Fibroblast of lung (primary cell): ENCODE data around the gene KCMF1. TPM values are rescaled to one million over a fixed set of nuclear protein-coding genes. Genes with fewer than 3 reads are reported as not detected.

Source experiments
- DNase-seq, 2 donors: peaks; one replicate each; pipeline versions ENCODE4 v3.0.0 to v3.0.0-alpha.2; 2010; ENCODE audit warnings: low read depth in 2 of 2
- H2AFZ ChIP-seq: 2 replicates; pipeline ENCODE4 v1.5.1; 2012; ENCODE audit warnings: low read length, control low read depth, inconsistent platforms
- H3K27ac ChIP-seq: 2 replicates; pipeline ENCODE4 v1.5.1; 2011; ENCODE audit warnings: low read length, control low read depth; ENCODE audit not compliant: insufficient read depth
- H3K27me3 ChIP-seq: 2 replicates; pipeline ENCODE4 v1.5.1; 2011; ENCODE audit warnings: mild to moderate bottlenecking, low read length; ENCODE audit not compliant: control insufficient read depth, insufficient read depth
- H3K36me3 ChIP-seq: 2 replicates; pipeline ENCODE4 v1.5.1; 2011; ENCODE audit warnings: low read length; ENCODE audit not compliant: control insufficient read depth, insufficient read depth
- H3K4me1 ChIP-seq: 2 replicates; pipeline ENCODE4 v1.5.1; 2011; ENCODE audit warnings: low read length; ENCODE audit not compliant: control insufficient read depth, insufficient read depth; ENCODE audit errors: extremely low read depth
- H3K4me2 ChIP-seq: 2 replicates; pipeline ENCODE4 v1.5.1; 2011; ENCODE audit warnings: low read length, control low read depth; ENCODE audit not compliant: insufficient read depth; ENCODE audit errors: extremely low read depth
- H3K4me3 ChIP-seq, 4 experiments: fragments of 200-600 bp in 1 of 4; sonication (generic) in 1 of 4; replicated peaks in 1 of 4; 2 replicates each; pipeline ENCODE4 v1.5.1; 2011 to 2016; ENCODE audit warnings: low read length in 4 of 4, low read depth in 3 of 4, mild to moderate bottlenecking in 3 of 4, control low read depth in 2 of 4, inconsistent platforms in 1 of 4, mixed read lengths in 1 of 4; ENCODE audit not compliant: insufficient read depth in 1 of 4; ENCODE audit errors: control extremely low read depth in 1 of 4
- H3K79me2 ChIP-seq: 2 replicates; pipeline ENCODE4 v1.5.1; 2012; ENCODE audit warnings: mild to moderate bottlenecking, low read length, inconsistent platforms; ENCODE audit not compliant: control insufficient read depth, insufficient read depth
- H3K9ac ChIP-seq: 2 replicates; pipeline ENCODE4 v1.5.1; 2011; ENCODE audit warnings: mild to moderate bottlenecking, low read length, control low read depth; ENCODE audit not compliant: insufficient read depth
- H3K9me3 ChIP-seq: 2 replicates; pipeline ENCODE4 v1.5.1; 2012; ENCODE audit warnings: low read depth, low read length; ENCODE audit not compliant: control insufficient read depth, insufficient read depth
- H4K20me1 ChIP-seq: 2 replicates; pipeline ENCODE4 v1.5.1; 2011; ENCODE audit warnings: low read length; ENCODE audit not compliant: control insufficient read depth, insufficient read depth; ENCODE audit errors: extremely low read depth
- EZH2 ChIP-seq: IDR thresholded peaks from 2 replicates; pipeline ENCODE4 v1.5.1; 2012; ENCODE audit warnings: low read length, control low read depth, mild to moderate bottlenecking; ENCODE audit errors: missing control alignments
- polyA plus RNA-seq, 2 donors: library from polyadenylated mRNA; depleted of rRNA in 1 of 2; stranded (reverse) in 1 of 2; unstranded in 1 of 2; fragments of >200 nt; gene quantifications; 2 replicates each; pipeline ENCODE4 v1.2.1, GENCODE V29; 2011 to 2012; ENCODE audit warnings: missing spikeins in 1 of 2
- total RNA-seq: library from RNA; depleted of rRNA; stranded (reverse); fragments of >200 nt; gene quantifications from 2 replicates; pipeline ENCODE4 v1.2.1, GENCODE V29; 2014
- TF ChIP-seq, protein P1 (sequence below), 2 donors: IDR thresholded peaks in 1 of 2; conservative IDR thresholded peaks in 1 of 2; 1 replicate in 1 of 2; 2 replicates in 1 of 2; pipeline ENCODE4 v1.5.1; 2011 to 2012; ENCODE audit warnings: low read length in 2 of 2, control low read depth in 1 of 2, inconsistent platforms in 1 of 2, low read depth in 1 of 2, mild to moderate bottlenecking in 1 of 2

The KCMF1 gene
- total and polyA plus RNA-seq, 2 donors (not counting 1 experiment from before 2014, with no cell fraction given): 61.8 to 120 TPM

DNA sequence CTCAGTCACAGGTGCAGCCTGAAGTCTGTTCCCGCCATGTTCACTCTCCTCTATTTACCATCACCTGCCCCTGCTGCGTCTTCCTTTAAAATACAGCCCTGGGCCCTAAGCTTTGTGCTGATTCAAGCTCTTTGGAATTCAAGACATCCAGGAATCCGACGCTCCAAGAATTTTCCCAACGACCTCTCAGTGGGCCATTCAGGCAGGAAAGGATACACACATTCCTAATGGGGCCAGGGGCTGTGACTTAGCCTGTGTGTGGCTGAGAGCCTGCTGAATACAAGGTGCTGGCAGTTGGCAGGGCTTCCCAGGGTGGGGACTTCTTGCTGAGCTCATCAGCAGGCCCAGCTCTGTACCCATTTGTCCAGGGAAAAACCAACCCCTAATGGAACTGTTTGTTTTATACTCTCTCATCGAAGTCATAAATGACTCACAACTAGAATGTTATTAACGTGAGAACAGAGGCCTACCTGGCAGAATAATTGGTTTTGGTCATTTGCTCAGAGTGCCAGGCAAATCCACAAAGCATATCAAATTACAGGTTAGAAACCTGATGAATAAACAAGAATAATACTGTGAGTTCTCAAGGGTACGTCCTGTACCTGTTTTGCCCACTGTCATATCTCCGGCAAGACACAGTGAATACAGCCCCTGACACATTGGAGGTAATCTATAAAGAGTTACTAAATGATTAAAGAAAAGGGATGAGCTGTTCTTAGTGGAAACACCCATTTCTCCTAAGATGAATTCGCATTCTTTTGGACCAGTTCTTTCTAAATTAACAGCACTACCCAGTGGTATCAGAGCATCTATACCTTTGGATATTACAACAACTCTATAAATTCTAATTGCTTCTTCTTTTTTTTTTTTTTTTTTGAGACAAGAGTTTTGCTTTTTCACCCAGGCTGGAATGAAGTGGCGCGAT is 12.6 kb upstream of the KCMF1 start:
- H3K79me2 ChIP-seq: no peaks in the 10 kb centered on the region
- H3K9ac ChIP-seq: peak overlapping the region; percentile 30
- H3K27ac ChIP-seq: peak overlapping the region; percentile 73
- H3K4me3 ChIP-seq: no peak overlapping the region
- H3K4me2 ChIP-seq: peak overlapping the region; percentile 64
- no peaks in the 10 kb centered on the region for H3K36me3 ChIP-seq
- no peak overlapping the region for H2AFZ ChIP-seq
- no peaks in the 10 kb centered on the region for H3K27me3 ChIP-seq
- H4K20me1 ChIP-seq: no peaks in the 10 kb centered on the region
- TF ChIP-seq EZH2: no peak
- TF ChIP-seq, protein P1, sequence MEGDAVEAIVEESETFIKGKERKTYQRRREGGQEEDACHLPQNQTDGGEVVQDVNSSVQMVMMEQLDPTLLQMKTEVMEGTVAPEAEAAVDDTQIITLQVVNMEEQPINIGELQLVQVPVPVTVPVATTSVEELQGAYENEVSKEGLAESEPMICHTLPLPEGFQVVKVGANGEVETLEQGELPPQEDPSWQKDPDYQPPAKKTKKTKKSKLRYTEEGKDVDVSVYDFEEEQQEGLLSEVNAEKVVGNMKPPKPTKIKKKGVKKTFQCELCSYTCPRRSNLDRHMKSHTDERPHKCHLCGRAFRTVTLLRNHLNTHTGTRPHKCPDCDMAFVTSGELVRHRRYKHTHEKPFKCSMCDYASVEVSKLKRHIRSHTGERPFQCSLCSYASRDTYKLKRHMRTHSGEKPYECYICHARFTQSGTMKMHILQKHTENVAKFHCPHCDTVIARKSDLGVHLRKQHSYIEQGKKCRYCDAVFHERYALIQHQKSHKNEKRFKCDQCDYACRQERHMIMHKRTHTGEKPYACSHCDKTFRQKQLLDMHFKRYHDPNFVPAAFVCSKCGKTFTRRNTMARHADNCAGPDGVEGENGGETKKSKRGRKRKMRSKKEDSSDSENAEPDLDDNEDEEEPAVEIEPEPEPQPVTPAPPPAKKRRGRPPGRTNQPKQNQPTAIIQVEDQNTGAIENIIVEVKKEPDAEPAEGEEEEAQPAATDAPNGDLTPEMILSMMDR (conservative IDR thresholded peaks at IDR 0.05 in 1 of 2, IDR thresholded peaks at IDR 0.05 in 1 of 2; ENCODE audit: low read depth in 1 of 2, low read length in 2 of 2): no peak
- no peaks in the 10 kb centered on the region for H3K9me3 ChIP-seq
- peaks cover 28% of the 10 kb centered on the region for H3K4me1 ChIP-seq
- peak; percentile 85 to 97 for DNase-seq

DNA sequence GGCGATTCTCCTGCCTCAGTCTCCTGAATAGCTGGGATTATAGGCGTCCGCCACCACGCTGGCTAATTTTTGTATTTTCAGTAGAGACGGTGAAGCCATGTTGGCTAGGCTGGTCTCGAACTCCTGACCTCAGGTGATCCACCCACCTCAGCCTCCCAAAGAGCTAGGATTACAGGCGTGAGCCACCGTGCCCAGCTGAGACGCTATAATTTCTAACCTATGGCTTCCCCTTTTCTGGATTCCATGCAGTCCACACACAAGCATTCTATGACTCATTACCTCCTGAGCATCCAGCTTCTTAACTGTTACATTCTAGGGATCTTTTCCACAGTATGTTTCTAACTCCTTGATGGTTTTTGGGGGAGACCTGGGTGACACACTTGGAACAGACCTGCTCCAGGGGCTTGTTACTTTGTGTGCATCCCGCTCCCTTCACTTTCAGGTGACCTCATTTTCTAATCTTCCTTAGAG is 11.8 kb upstream of the KCMF1 start:
- no peaks in the 10 kb centered on the region for H3K9me3 ChIP-seq
- peak overlapping the region; percentile 73 for H3K27ac ChIP-seq
- peak overlapping the region; percentile 59 for H3K4me2 ChIP-seq
- H3K36me3 ChIP-seq: no peaks in the 10 kb centered on the region
- peak; percentile 69 to 90 for DNase-seq
- H3K4me3 ChIP-seq: no peak overlapping the region
- no peaks in the 10 kb centered on the region for H3K27me3 ChIP-seq
- no peak for TF ChIP-seq EZH2
- TF ChIP-seq, protein P1 (conservative IDR thresholded peaks at IDR 0.05 in 1 of 2, IDR thresholded peaks at IDR 0.05 in 1 of 2; ENCODE audit: low read depth in 1 of 2, low read length in 2 of 2): no peak
- H3K9ac ChIP-seq: no peak overlapping the region
- no peaks in the 10 kb centered on the region for H3K79me2 ChIP-seq
- H2AFZ ChIP-seq: no peak overlapping the region
- no peaks in the 10 kb centered on the region for H4K20me1 ChIP-seq
- H3K4me1 ChIP-seq: peaks cover 30% of the 10 kb centered on the region

DNA sequence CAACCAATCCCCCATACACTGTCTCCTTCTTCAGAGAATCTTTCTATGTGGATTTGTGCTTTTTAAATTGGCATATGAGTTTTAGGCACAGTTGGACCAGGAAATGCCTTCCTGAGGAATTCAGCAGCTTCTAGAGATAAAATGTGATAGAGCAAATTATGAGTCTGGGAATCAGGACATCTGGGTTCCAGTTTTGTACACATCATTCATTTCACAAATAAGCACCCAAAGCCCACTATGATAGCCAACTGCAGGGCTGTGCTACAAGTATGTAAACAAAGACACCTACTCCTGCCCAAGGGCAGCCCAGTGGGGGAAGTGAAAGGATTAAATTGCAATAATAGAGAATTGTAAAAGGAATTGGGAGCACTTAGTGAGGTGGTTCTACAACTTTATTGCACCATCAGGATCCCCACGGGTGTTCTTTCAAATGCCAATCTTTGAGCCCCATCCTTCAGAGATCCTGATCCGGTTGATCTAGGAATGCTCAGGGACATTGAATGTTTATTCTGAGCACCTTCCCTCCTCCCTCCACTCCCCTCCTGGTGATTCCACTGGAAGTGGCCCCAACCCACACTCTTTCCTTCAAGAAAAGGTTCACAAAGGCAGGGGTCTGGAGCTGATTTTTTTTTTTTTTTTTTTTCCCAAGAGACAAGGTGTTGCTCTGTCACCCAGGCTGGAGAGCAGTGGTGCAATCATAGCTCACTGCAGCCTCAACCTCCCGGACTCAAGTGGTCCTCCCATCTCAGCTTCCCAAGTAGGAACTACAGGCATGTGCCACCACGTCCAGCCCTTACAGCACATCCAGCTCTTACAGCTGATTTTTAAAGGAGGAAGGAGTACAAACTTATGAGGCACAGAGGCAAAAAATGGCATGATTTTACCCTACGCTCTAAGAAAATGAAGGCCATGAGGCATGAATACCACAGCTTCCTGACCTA is 11.1 kb upstream of the KCMF1 start:
- no peaks in the 10 kb centered on the region for H3K27me3 ChIP-seq
- H3K4me2 ChIP-seq: peak overlapping the region; percentile 59
- H3K79me2 ChIP-seq: no peaks in the 10 kb centered on the region
- H3K36me3 ChIP-seq: no peaks in the 10 kb centered on the region
- no peak overlapping the region for H2AFZ ChIP-seq
- no peak overlapping the region for H3K4me3 ChIP-seq
- DNase-seq: peak in 1 of 2 donors; percentile 53
- H4K20me1 ChIP-seq: no peaks in the 10 kb centered on the region
- H3K27ac ChIP-seq: peak overlapping the region; percentile 73
- H3K9me3 ChIP-seq: no peaks in the 10 kb centered on the region
- H3K4me1 ChIP-seq: peaks cover 30% of the 10 kb centered on the region
- no peak overlapping the region for H3K9ac ChIP-seq
- TF ChIP-seq EZH2: no peak
- TF ChIP-seq, protein P1 (conservative IDR thresholded peaks at IDR 0.05 in 1 of 2, IDR thresholded peaks at IDR 0.05 in 1 of 2; ENCODE audit: low read depth in 1 of 2, low read length in 2 of 2): no peak
